ENCODE measurements around the gene METTL24.
"Not testable (repeated sequence)": the region's sequence is repeated elsewhere in the genome, so short reads cannot be mapped to it uniquely, and the experiment has no call there.

METTL24 gene

DNA sequence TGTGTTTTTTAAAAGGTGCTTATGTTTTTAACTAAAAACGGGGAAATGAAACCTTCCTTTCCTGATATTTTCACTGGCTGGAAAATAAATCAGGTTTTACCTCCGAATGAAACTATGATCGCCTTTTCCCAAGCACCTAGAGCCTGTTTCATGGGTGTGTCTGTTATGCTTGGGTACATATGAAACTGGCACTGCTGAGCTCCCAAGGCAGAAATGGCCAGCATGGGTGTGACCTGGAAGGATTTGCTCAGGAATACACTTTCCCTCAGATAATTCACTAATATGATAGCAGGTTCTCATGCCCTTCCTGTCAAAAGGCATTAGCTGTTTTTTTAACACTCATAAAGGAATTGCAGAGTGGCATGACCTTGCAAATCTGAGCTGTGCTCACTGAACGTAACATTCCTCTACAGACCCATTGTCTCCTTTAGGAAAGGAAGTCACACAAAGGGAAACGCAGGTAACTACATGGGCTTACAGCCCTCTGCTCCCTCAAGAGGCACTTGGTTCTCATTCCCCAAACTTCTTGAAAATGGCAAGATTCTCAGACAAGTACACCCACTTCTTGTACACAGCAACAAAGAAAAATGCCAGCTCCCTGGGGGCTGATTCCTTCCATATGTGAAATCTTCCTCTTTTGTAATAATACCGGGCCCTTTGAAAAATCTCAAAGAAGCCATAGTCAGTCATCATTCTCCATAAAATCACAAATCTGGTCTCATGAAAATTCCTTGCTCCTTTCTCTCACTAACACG lies 72.7 kb downstream of the METTL24 start:
- TF ChIP-seq ZFX (IDR thresholded peaks at IDR 0.05; ENCODE audit: borderline replicate concordance) = no peak
- TF ChIP-seq, protein P1, sequence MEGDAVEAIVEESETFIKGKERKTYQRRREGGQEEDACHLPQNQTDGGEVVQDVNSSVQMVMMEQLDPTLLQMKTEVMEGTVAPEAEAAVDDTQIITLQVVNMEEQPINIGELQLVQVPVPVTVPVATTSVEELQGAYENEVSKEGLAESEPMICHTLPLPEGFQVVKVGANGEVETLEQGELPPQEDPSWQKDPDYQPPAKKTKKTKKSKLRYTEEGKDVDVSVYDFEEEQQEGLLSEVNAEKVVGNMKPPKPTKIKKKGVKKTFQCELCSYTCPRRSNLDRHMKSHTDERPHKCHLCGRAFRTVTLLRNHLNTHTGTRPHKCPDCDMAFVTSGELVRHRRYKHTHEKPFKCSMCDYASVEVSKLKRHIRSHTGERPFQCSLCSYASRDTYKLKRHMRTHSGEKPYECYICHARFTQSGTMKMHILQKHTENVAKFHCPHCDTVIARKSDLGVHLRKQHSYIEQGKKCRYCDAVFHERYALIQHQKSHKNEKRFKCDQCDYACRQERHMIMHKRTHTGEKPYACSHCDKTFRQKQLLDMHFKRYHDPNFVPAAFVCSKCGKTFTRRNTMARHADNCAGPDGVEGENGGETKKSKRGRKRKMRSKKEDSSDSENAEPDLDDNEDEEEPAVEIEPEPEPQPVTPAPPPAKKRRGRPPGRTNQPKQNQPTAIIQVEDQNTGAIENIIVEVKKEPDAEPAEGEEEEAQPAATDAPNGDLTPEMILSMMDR (IDR thresholded peaks at IDR 0.05) = no peak
- no peak overlapping the region for H3K27ac ChIP-seq

DNA sequence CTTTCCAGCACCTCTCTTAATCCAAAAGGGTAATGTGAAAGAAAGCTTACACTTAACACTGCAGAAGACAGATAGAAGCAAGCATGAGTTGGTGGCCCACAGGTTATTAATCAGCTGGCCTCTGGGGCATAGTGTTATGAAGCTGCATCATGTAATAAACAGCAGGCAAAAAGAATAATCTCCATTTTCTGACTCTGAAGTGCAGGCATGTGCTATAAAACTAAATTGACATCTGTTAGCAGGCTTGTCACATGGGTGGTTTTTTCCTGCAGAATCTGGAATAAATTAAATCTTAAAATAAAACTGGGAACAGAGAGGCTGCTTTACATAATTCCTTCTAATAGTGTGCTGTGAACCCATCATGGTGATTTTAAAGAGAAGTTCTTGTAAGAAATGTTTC lies 73.3 kb downstream of the METTL24 start:
- TF ChIP-seq, protein P1 (IDR thresholded peaks at IDR 0.05) = no peak
- no peak for TF ChIP-seq ZFX (IDR thresholded peaks at IDR 0.05; ENCODE audit: borderline replicate concordance)
- H3K27ac ChIP-seq = no peak overlapping the region

DNA sequence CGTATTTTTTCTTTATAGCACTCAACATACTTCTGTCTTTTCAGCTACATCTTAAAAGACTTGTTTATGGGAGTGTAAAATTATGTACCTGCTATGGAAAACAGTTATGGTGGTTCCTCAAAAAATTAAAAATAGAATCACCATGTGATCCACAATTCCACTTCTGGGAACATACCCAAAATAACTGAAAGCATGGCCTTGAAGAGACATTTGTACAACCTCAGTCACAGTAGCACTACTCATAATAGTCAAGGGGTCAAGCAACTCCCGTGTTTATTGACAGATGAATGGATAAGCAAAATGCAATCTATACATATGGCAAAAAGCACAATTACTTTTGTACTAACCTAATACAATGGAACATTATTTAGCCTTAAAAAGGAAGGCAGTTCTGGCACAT lies 74.5 kb downstream of the METTL24 start:
- no peak overlapping the region for H3K27ac ChIP-seq
- TF ChIP-seq ZFX (IDR thresholded peaks at IDR 0.05; ENCODE audit: borderline replicate concordance) = no peak
- TF ChIP-seq, protein P1 (IDR thresholded peaks at IDR 0.05) = no peak

DNA sequence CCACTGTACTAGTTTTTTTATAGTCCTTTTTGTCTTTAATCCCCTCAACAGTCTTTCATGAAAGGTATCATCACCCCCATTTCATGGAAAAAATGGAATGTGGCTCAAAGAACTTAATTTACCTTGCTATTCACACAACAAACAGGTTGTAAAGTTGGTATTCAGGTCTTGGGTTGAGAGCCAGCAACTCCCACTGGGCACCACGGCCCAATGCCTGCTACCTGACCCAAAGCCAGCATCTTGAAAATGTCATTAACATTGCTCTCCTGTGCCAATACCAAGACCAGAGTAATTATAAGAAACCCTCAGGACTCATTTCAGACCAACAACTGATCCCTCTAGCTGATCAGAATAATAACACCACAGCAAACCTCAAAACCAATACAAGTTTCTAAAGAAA lies 75.7 kb downstream of the METTL24 start:
- no peak for TF ChIP-seq ZFX (IDR thresholded peaks at IDR 0.05; ENCODE audit: borderline replicate concordance)
- TF ChIP-seq, protein P1 (IDR thresholded peaks at IDR 0.05) = no peak
- H3K27ac ChIP-seq = no peak overlapping the region

DNA sequence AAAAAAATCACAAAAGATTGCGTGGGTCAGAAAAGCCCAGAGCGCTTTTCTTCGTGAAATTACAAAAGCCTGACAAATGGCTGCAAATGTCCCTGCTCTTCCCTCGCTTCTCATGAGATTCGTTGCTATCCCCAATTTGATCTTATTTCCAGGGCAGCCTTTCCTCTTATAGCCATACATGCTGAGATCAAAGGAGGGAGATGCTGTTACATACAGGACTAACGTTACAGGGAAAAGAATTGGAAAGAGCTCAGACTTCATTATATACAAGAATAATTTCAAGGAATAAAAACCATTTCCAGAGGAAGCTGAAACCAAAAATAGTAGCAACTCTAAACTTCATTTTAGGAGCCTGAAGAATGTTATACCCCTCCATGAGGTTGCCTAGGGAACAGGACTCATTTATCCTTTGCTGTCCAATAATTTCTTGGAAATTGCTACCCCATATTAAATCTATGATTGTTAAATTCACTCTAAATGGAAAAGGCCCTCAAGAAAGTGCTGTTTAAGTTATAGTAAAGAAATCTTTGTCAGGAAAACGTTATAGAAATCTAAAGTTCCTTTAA lies 81.0 kb downstream of the METTL24 start:
- TF ChIP-seq ZFX (IDR thresholded peaks at IDR 0.05; ENCODE audit: borderline replicate concordance) = no peak
- TF ChIP-seq, protein P1 (IDR thresholded peaks at IDR 0.05) = no peak
- H3K27ac ChIP-seq = no peak overlapping the region

DNA sequence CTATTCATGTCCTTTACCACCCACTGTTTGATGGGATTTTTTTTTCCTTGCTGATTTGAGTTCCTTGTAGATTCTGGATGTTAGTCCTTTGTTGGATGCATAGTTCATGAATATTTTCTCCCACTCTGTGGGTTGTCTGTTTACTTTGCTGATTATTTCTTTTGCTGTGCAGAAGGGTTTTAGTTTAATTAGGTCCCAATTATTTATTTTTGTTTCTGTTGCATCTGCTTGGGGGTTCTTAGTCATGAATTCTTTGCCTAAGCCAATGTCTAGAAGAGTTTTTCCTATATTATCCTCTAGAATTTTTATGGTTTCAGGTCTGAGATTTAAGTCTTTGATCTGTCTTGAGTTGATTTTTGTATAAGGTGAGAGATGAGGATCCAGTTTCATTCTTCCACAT lies 85.4 kb downstream of the METTL24 start:
- H3K27ac ChIP-seq = not testable (repeated sequence)

DNA sequence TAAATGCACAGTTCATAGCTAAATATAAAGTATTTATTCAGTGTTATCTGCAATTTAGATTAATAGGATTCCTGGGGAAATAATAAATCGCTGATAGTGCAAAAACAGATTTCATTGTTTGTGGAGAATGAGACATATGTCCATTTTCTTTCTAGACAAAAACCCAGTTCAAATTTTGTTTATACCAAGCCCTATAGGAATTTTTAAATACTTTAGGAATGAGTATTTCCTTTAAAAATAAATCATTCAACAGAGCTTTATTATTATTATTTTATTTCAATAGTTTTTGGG lies 86.5 kb downstream of the METTL24 start:
- TF ChIP-seq, protein P1 (IDR thresholded peaks at IDR 0.05) = no peak
- TF ChIP-seq ZFX (IDR thresholded peaks at IDR 0.05; ENCODE audit: borderline replicate concordance) = no peak

DNA sequence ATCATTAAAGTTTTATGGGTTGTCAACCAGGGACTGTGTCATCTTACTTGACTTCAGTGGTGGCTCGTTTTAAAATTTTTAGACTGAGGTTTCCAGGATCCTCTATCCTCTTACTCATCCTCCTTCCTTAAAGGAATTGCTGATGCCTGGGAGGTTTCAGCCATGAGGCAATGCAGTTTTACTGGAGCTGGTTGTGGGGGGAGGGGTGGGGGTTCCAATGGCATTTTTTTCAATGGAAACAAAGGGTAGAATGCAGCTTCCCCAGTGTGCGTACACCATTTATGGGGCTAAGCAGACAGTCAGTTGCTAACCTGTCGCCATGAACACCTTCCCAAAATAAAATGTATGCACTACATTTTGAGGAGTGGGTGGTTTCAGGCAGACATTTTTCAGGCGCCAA lies 88.0 kb downstream of the METTL24 start:
- no peak overlapping the region for H3K27ac ChIP-seq
- TF ChIP-seq ZFX (IDR thresholded peaks at IDR 0.05; ENCODE audit: borderline replicate concordance) = no peak
- TF ChIP-seq, protein P1 (IDR thresholded peaks at IDR 0.05) = no peak

More for the DNA sequence above, 86.5 kb downstream of the METTL24 start:
- no peak overlapping the region for H3K27ac ChIP-seq
